ENCODE results near the gene PFKFB3.
"Not testable (repeated sequence)": the region's sequence is repeated elsewhere in the genome, so short reads cannot be mapped to it uniquely, and the experiment has no call there.

PFKFB3 gene

GRCh38 chr10:6179078-6179477, 23.7 kb upstream of the PFKFB3 start:
- no peak for DNase-seq

DNA sequence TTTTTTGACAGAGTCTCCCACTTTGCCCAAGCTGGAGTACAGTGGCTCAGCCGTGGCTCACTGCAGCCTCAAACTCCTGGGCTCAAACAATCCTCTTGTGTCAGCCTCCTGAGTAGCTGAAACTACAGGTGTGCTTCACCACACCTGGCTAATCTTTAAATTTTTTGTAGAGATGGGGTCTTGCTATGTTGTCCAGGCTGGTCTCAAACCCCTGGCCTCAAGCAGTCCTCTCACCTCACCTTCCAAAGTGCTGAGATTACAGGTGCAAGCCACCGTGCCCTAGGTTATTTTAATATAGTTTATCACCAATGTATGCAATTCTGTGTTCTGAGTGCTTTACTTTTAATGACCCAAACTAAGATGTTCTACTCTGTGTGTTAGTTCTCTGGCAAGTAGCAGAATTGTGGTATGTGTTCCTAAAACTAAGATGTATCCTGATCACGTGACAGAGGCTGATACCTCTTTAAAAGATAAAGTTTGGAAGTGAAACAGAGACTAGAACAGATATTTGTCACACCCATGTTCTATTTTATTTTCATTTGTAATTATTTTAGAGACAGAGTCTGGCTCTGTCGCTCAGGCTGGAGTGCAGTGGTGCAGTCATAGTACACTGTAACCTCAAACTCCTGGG, 22.1 kb upstream of the PFKFB3 start:
- no peak for DNase-seq

DNA sequence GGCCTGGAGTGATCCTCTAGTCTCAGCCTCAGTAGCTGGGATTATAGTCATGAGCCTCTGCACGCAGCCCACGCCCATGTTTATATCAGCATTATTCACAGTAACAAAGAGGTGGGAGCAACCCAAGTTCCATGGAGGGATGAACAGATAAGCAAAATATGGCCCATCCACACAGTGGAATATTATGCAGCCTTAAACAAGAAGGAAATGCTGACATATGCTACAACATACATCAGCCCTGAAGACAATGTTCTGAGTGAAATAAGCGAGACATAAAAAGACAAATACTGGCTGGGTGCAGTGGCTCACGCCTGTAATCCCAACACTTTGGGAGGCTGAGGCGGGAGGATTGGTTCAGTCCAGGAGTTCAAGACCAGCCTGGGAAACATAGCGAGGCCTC, 21.5 kb upstream of the PFKFB3 start:
- DNase-seq, result no peak

GRCh38 chr10:6182454-6183098, 20.2 kb upstream of the PFKFB3 start:
- DNase-seq, result no peak

- no peak for DNase-seq
Observed at GRCh38 chr10:6185039-6185716, 17.6 kb upstream of the PFKFB3 start.

DNA sequence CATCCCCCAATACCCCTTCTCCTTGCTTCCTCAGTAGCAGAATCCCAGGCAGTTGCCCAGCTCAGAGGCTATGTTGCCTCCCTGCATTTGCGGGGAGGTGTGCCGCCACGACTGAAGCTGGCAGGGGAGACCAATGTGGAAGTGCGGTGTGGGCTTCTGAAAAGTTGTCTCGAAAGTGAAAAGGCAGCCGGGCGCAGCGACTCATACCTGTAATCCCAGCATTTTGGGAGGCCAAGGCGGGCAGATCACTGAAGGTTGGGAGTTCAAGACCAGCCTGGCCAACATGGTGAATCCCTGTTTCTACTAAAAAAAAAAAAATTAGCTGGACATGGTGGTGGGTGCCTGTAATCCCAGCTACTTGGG, 15.9 kb upstream of the PFKFB3 start:
- DNase-seq, result no peak

DNA sequence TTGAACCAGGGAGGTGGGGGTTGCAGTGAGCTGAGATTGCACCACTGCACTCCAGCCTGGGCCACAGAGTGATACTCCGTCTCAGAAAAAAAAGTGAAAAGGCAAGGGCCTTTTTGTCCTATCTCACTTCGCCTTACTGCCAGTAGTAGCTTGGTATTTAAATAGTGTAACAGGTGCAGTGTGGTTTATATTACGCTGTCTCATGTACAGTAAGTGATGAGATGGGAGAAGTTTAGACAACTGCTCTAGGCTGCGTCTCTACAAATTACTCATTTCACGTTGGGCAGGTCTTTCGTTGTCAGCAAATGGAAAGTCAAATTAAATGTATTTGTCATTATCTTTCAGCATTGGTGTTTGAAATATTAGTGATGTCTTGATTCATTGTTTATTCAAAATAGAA, 15.5 kb upstream of the PFKFB3 start:
- DNase-seq, result no peak

DNA sequence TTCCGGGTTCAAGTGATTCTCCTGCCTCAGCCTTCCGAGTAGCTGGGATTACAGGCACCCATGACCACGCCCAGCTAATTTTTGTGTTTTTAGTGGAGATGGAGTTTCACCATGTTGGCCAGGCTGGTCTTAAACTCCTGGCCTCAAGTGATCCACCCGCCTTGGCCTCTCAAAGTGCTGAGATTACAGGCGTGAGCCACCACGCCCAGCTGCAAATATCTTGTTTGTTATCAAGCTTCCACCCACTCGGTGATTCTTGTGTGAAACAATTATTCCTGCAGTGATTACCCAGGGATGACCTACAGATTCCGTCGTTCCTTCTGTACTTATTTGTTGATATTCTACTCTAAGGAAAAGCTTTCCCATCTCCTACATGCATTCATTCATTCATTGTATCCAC, 12.7 kb upstream of the PFKFB3 start:
- not testable (repeated sequence) for DNase-seq

- no peak for DNase-seq
Observed at GRCh38 chr10:6191147-6191546, 11.6 kb upstream of the PFKFB3 start.

GRCh38 chr10:6191569-6191968, 11.2 kb upstream of the PFKFB3 start:
- DNase-seq, result no peak

DNA sequence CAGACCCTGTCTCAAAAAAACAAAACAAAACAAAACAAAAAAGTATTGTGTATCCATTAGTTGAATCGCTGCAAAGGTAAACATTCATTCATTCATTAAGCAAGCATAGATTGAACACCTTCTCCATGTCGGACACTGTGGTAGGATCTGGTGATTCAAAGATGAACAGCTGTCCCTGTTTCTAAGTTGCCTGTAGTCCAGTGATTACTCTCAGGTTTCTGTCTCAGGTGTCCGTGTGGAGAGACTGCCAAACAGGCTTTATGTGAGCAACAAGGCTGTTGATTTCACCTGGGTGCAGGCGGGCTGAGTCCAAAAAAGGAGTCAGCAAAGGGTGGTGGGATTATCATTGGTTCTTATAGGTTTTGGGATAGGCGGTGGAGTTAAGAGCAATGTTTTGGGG, 9.4 kb upstream of the PFKFB3 start:
- DNase-seq, result not testable (repeated sequence)

DNA sequence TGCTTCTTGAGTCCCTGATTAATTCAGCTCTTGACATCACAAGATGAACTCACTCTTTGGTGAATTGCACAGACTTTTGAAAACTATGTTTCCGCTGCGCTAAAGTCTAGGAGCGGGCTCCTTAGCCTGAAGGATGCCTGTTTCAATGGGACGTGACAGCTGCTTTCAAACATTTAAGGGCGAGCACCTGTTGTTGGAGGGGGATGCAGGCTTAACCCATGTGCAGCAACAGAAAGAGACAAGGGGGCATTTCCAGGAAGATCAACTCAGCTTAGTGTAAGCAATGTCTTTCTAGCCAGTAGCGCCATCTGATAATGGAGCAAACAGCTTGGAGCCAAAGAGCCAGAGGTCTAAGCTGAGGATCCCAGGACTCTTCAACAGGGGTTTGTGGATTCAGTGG, 8.4 kb upstream of the PFKFB3 start:
- DNase-seq, result no peak

DNA sequence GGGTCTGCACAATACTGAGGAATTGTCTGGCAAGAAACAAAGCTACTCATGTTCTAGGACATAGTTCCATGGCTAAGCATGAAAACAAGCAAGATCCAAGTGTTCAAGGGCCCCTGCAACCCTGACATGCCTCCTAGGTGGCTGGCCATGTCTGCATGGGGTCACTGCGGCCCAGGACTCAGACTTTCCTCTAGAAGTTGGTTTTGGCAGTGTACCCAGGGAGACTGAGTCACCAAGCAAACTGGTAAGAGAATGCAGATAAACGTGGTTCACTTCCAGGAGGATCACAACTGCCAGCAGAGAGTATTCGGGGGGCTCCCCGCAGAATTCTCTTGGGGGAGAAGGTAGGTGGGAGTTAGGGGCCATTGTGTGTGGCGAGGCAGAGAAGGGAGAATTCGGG, 7.4 kb upstream of the PFKFB3 start:
- DNase-seq, result no peak

- DNase-seq, result no peak
Observed at GRCh38 chr10:6195846-6196245, 6.9 kb upstream of the PFKFB3 start.

DNA sequence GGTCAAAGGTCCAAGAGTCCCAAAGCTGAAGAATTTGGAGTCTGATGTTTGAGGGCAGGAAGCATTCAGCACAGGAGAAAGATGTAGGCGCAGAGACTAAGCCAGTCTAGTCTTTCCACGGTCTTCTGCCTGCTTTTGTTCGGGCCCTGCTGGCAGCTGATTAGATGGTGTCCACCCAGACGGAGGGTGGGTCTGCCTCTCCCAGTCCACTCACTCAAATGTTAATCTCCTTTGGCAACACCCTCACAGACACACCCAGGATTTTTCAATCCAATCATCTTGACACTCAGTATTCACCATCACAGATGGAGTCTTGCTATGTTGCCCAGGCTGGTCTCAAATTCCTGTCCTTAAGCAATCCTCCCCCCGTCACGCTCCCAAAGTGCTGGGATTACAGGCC, 6.2 kb upstream of the PFKFB3 start:
- DNase-seq, result not testable (repeated sequence)

GRCh38 chr10:6197321-6197720, 5.4 kb upstream of the PFKFB3 start:
- no peak for DNase-seq

DNA sequence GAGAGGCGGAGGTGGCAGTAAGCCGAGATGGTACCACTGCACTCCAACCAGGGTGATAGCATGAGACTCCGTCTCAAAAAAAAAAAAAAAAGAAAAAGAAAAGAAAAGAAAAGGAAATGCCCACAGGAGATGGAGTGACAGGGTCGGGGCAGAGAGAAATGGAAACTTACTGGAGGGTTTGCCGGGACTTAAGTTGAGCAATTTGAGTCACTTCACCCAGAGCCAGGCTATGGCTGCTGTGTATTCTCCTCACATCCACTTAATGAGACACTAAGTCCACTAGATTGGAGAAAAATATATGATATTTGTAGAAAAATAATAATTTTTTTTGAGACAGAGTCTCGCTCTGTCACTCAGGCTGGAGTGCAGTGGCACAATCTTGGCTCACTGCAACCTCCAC, 4.6 kb upstream of the PFKFB3 start:
- no peak for DNase-seq

DNA sequence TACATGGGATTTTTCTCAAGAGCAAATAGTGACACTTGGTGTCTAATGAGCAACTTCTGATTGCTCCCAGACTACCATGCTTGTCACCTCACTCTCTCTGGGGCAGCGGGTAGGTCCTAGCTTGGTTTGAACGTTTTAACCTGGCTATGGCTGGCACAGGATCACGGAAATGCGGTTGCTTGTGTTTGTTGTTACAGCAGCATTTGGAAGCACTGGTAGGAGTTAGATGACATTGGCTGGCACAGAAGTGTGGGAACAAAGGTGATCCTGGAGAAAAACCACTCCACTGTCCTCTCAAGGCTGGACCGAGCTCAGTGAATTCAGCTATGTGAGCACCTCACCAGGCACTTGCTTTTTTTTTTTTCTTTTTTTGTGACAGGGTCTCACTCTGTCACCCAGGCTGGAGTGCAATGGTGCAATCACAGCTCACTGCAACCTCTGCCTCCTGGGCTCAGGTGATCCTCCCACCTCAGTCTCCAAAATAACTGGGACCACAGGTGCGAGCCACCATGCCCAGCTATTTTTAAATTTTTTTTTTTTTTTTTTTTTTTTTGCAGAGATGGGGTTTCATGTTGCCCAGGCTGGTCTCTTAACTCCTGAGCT, 3.5 kb upstream of the PFKFB3 start:
- DNase-seq, result no peak

DNA sequence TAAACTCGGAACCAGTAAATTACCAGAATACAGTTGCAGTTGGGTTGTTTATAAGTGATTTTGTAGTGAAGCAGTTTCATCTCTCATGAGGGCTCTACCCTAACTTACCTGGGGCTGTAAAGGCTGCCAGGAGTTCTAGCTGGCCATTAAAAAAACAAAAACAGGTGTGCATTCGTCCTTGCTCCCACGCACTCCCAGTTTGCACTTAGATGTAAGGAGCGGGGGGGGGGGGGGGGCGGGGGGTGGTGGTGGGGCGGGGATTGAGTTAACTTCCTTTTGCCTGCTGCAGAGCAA, 2.3 kb upstream of the PFKFB3 start:
- DNase-seq, result no peak

- DNase-seq, result peak; percentile 21 to 29
Observed at GRCh38 chr10:6200734-6201515, 1.8 kb upstream of the PFKFB3 start.

DNA sequence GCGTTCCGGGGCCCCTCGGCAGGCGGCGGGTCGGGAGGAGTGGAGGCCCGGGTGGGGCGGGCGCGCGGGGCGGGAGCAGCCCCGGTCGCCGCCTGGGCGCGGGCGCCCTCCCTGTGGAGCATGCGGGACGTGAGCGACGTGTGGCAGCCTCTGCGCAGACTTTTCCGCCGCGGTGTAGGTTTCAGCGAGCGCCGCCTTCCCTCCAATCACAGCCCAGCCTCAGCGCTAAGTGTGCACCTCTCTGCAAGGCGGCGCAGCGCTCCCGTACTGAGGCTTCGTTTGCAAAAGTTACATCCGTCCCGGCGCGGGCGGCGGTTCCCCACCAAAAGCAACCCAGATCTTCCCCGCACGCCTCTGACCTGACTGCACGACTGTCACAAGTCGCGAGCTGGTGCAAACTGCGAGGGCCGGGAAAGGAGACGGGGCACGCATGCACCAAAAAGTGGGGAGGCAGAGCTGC, 1.2 kb upstream of the PFKFB3 start:
- DNase-seq, result peak; percentile 82

- DNase-seq, result no peak
Observed at GRCh38 chr10:6202098-6202683, 541 bp upstream of the PFKFB3 start.

Measured in activated CD4-positive, alpha-beta T cell treated with anti-CD3 and anti-CD28 coated beads, Interleukin-2, amount 50 U/mL, for 4 hours (primary cell).